Stomach (tissue), 19 donors: ENCODE measurements around the gene COPS9. TPM values are rescaled to one million over a fixed set of nuclear protein-coding genes. Genes with fewer than 3 reads are reported as not detected.

Experiments
- DNase-seq, 2 donors: peaks; one replicate each; pipeline versions ENCODE4 v3.0.0 to v3.0.0-alpha.2; 2013 to 2019
- H3K27ac ChIP-seq, 5 donors: fragments of 200-600 bp in 4 of 5; sonication (generic) in 4 of 5; one replicate each; pipeline ENCODE4 v1.5.1; 2013 to 2019; ENCODE audit warnings: mild to moderate bottlenecking in 1 of 5, moderate library complexity in 1 of 5
- H3K27me3 ChIP-seq, 3 donors: fragments of 200-600 bp; sonication (generic); one replicate each; pipeline ENCODE4 v1.5.1; 2017 to 2019; ENCODE audit warnings: mixed run types in 1 of 3
- H3K36me3 ChIP-seq, 4 donors: fragments of 200-600 bp; sonication (generic); 1 replicate in 3 of 4; 2 replicates in 1 of 4; pipeline ENCODE4 v1.5.1; 2016 to 2019
- H3K4me1 ChIP-seq, 4 donors: fragments of 200-600 bp; sonication (generic); one replicate each; pipeline ENCODE4 v1.5.1; 2016 to 2019
- H3K4me3 ChIP-seq, 4 donors: fragments of 200-600 bp; sonication (generic) in 3 of 4; one replicate each; pipeline ENCODE4 v1.5.1; 2016 to 2019; ENCODE audit warnings: mild to moderate bottlenecking in 1 of 4
- H3K9me3 ChIP-seq, 4 donors: fragments of 200-600 bp; sonication (generic); one replicate each; pipeline ENCODE4 v1.5.1; 2016 to 2019
- EP300 ChIP-seq: sonication (generic); formaldehyde crosslinking; IDR thresholded peaks from one replicate; pipeline ENCODE4 v1.6.1; 2017; ENCODE audit warnings: antibody characterized with exemption
- POLR2A ChIP-seq, 4 donors: fragments of 450-650 bp; IDR thresholded peaks; one replicate each; pipeline ENCODE4 v1.6.1; 2016; ENCODE audit warnings: antibody characterized with exemption in 4 of 4, control low read depth in 2 of 4, mild to moderate bottlenecking in 1 of 4, moderate library complexity in 1 of 4
- POLR2AphosphoS5 ChIP-seq, 3 donors: sonication (generic); formaldehyde crosslinking; IDR thresholded peaks; one replicate each; pipeline ENCODE4 v1.6.1; 2016; ENCODE audit warnings: antibody characterized with exemption in 3 of 3
- WGBS, 5 donors: extraction: QIAGEN DNeasy Blood & Tissue Kit in 3 of 5; methylation state at CpG; one replicate each; pipeline versions ENCODE4 v1.1.5 to v1.1.7; 2013 to 2018; 5-methylcytosine and 5-hydroxymethylcytosine counted together
- intact Hi-C: fragments of 100-400 bp; cut with DNase I; formaldehyde crosslinking; loops from one replicate; pipeline ENCODE4 v1.15.1; 2023; ENCODE audit warnings: low total_unique reads
- long read RNA-seq, 10 donors: transcript quantifications; one replicate each; lab custom pipeline, GENCODE V29; 2026
- polyA plus RNA-seq, 3 donors: library from polyadenylated mRNA; stranded (reverse); fragments of 200-250 nt; gene quantifications; one replicate each; pipeline ENCODE4 v1.2.3, GENCODE V29; 2013
- total RNA-seq, 5 donors: library from RNA; depleted of rRNA; stranded (reverse); fragments of >200 nt; gene quantifications; one replicate each; pipeline versions ENCODE4 v1.1.0 to v1.2.3, GENCODE V29; 2014 to 2016
- TF ChIP-seq, protein P1 (sequence below), 7 experiments: fragments of 450-650 bp in 4 of 7; fragments of 200-600 bp in 3 of 7; sonication (generic) in 3 of 7; IDR thresholded peaks; one replicate each; pipeline ENCODE4 v1.5.1; 2016 to 2019; ENCODE audit warnings: antibody characterized with exemption in 7 of 7, control low read depth in 2 of 7, mild to moderate bottlenecking in 1 of 7
- donor health status: healthy with polysubstance abuse.
- donor health status: Bipolar disorder and iron deficiency.
- donor health status: healthy.

Gene COPS9
- total RNA-seq (100 to 1,000 TPM in 2 of 5 donors, 10 to 100 TPM in 3; 40.6 to 168 (median 80.9) TPM), polyA plus RNA-seq (100 to 1,000 TPM; 328 to 582 (median 573) TPM)
- long read RNA-seq, donor 1, transcript COPS9-205 (3 exons, 418 nt) = major isoform, 34 of 38 reads
- long read RNA-seq, donor 1, partial matches to known transcripts = 0 of 38 reads
- long read RNA-seq, donor 1, other reads (novel, unspliced or antisense) = 0 of 38 reads
- long read RNA-seq, donor 2, transcript COPS9-205 (3 exons, 418 nt) = major isoform, 33 of 39 reads
- long read RNA-seq, donor 2, transcript COPS9-204 (2 exons, 619 nt) = minor isoform, 6 of 39 reads
- long read RNA-seq, donor 2, partial matches to known transcripts = 0 of 39 reads
- long read RNA-seq, donor 2, other reads (novel, unspliced or antisense) = 0 of 39 reads
- long read RNA-seq, donor 3, transcript COPS9-204 (2 exons, 619 nt) = minor isoform, 12 of 53 reads
- long read RNA-seq, donor 3, transcript COPS9-205 (3 exons, 418 nt) = major isoform, 36 of 53 reads
- long read RNA-seq, donor 3, partial matches to known transcripts = 5 of 53 reads
- long read RNA-seq, donor 3, other reads (novel, unspliced or antisense) = 0 of 53 reads
- long read RNA-seq, donor 4, partial matches to known transcripts = 0 of 4 reads
- long read RNA-seq, donor 4, other reads (novel, unspliced or antisense) = 0 of 4 reads
- long read RNA-seq, donor 5, transcript COPS9-204 (2 exons, 619 nt) = minor isoform, 14 of 75 reads
- long read RNA-seq, donor 5, transcript COPS9-205 (3 exons, 418 nt) = major isoform, 54 of 75 reads
- long read RNA-seq, donor 5, partial matches to known transcripts = 5 of 75 reads
- long read RNA-seq, donor 5, other reads (novel, unspliced or antisense) = 0 of 75 reads
- long read RNA-seq, donor 6 = 0 reads
- long read RNA-seq, donor 7, transcript COPS9-205 (3 exons, 418 nt) = major isoform, 75 of 110 reads
- long read RNA-seq, donor 7, transcript COPS9-204 (2 exons, 619 nt) = minor isoform, 18 of 110 reads
- long read RNA-seq, donor 7, partial matches to known transcripts = 17 of 110 reads
- long read RNA-seq, donor 7, other reads (novel, unspliced or antisense) = 0 of 110 reads
- long read RNA-seq, donor 8, transcript COPS9-205 (3 exons, 418 nt) = major isoform, 61 of 78 reads
- long read RNA-seq, donor 8, transcript COPS9-204 (2 exons, 619 nt) = minor isoform, 15 of 78 reads
- long read RNA-seq, donor 8, partial matches to known transcripts = 0 of 78 reads
- long read RNA-seq, donor 8, other reads (novel, unspliced or antisense) = 0 of 78 reads
- long read RNA-seq, donor 9, transcript COPS9-205 (3 exons, 418 nt) = major isoform, 62 of 82 reads
- long read RNA-seq, donor 9, transcript COPS9-204 (2 exons, 619 nt) = minor isoform, 20 of 82 reads
- long read RNA-seq, donor 9, partial matches to known transcripts = 0 of 82 reads
- long read RNA-seq, donor 9, other reads (novel, unspliced or antisense) = 0 of 82 reads
- long read RNA-seq, donor 10, transcript COPS9-205 (3 exons, 418 nt) = major isoform, 15 of 22 reads
- long read RNA-seq, donor 10, transcript COPS9-204 (2 exons, 619 nt) = minor isoform, 6 of 22 reads
- long read RNA-seq, donor 10, partial matches to known transcripts = 0 of 22 reads
- long read RNA-seq, donor 10, other reads (novel, unspliced or antisense) = 0 of 22 reads

DNA sequence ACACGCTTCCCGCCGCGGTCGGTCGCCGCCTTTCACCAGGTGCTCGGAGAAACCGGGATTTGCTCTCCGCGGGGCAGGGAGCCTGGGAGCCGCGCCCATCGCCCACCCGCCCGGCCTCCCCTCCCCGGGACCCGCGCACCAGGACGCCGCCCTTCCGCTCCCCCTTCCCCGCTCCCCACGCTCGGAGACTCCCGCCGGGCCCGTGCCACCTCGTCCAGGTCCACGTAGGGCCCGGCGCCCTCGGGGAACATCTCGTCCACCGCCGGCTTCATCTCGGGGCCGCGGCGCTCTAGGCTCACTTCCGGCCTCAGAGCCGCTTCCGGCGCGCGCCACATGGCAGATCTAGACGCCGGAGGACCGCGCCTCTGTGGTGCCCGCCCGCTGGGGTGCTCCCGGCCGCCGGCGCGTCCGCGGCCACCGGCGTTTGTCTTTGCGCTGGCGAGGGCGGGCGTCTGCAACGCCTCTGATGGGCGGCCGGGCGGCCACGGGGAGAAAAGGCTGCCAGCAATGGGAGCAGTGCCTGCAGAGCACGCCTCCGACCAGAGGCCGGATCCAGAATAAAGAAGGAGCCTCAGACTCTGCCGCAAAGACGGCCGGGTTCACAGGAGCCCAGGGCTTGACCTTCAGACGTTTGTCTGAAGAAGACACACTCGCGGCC, at the start of gene COPS9:
Gene COPS9 (minus strand): TSS at position 293 of the 658 bp plus-strand sequence. CDS start 21 bp downstream, at position 272.
- 0 to 1% (median 0%) methylated on average over 23 to 79 of the region's 79 CpGs for WGBS, 5 donors
- TF ChIP-seq POLR2AphosphoS5 (IDR thresholded peaks at IDR 0.05) (peak; percentile 28 to 91 (median 81)), EP300 (no peak)
- Histone ChIP-seq H3K4me3 (peak within 1 kb of the TSS; percentile 73 to 100 (median 97)), H3K27me3 (peaks cover 0 to 5% (median 3%) of the 10 kb centered on the region in 3 donors), H3K27ac (peak within 1 kb of the TSS; percentile 55 to 88 (median 68)), H3K4me1 (peaks cover 12 to 24% (median 24%) of the 10 kb centered on the region in 4 donors), H3K9me3 (no peaks in the 10 kb centered on the region), H3K36me3 (peaks cover 22 to 31% (median 27%) of the 10 kb centered on the region in 4 donors)
- intact Hi-C loops = no loop called here
- peak; percentile 89 to 96 for DNase-seq

DNA sequence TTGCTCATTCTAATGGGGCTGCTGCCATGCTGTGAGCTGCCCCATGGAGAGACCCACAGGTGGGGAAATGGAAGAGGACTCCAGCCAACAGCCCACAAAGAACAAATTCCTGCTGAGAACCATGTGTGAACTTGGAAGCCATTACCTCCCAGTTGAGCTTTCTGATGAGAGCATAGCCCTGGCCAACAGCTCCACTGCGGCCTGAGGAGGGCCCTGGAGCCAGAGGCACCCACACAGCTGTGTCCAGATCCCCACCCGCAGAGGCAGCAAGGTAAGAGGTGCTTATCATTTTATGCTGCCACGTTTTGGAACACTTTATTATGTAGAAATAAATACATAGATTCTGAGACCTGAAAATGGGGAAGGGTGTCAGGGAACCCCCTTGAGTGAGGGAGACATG, 48.6 kb upstream of the COPS9 start:
- Histone ChIP-seq H3K4me1 (no peaks in the 10 kb centered on the region), H3K27me3 (peaks cover 0 to 48% (median 14%) of the 10 kb centered on the region in 3 donors), H3K27ac (no peak overlapping the region), H3K4me3 (no peak overlapping the region), H3K9me3 (peaks cover 0 to 9% (median 8%) of the 10 kb centered on the region in 4 donors), H3K36me3 (no peaks in the 10 kb centered on the region)
- TF ChIP-seq EP300 (no peak), POLR2A (IDR thresholded peaks at IDR 0.05) (no peak), POLR2AphosphoS5 (IDR thresholded peaks at IDR 0.05) (no peak)
- TF ChIP-seq, protein P1, sequence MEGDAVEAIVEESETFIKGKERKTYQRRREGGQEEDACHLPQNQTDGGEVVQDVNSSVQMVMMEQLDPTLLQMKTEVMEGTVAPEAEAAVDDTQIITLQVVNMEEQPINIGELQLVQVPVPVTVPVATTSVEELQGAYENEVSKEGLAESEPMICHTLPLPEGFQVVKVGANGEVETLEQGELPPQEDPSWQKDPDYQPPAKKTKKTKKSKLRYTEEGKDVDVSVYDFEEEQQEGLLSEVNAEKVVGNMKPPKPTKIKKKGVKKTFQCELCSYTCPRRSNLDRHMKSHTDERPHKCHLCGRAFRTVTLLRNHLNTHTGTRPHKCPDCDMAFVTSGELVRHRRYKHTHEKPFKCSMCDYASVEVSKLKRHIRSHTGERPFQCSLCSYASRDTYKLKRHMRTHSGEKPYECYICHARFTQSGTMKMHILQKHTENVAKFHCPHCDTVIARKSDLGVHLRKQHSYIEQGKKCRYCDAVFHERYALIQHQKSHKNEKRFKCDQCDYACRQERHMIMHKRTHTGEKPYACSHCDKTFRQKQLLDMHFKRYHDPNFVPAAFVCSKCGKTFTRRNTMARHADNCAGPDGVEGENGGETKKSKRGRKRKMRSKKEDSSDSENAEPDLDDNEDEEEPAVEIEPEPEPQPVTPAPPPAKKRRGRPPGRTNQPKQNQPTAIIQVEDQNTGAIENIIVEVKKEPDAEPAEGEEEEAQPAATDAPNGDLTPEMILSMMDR (IDR thresholded peaks at IDR 0.05) = no peak
- intact Hi-C loops = no loop called here
- no peak for DNase-seq
- 45 to 62% (median 57%) methylated on average over 3 of the region's 3 CpGs for WGBS, 5 donors

DNA sequence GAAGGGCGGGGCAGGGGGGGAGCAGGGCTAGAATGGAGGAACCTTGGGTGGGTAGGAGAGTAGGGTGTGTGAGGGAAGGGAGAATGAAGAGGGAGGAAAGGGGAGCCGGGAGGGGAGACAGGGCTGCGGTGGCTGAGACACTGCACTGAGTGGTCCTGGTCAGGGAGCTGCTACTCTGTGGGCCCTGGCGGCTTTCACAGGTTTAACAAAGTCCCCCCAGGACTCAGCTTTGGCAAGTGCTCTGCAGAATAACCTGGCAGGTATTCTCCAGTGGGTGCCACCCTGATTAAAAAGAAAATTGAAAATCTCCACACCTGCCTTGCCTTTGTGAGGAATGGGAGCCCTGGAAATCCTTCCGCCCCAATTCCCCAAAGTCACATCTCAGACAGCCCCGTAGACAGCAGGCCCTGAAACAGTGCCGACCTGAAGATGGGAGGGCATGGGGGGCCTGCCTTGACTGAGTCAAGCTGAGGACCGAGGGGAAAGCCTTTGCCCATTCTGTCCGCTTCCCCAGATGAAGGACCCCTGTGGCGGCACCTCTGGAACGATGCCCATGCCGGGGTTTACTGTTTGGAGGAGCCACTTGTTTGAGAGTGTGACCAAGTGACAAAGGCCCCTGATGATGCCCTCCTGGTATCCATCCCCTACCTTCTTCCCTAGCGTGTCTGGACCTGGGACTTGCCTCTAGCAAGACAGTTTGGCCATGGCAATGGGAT, 47.9 kb upstream of the COPS9 start:
- no peak overlapping the region for H3K27ac ChIP-seq
- H3K4me3 ChIP-seq = no peak overlapping the region
- H3K27me3 ChIP-seq = peaks cover 0 to 50% (median 14%) of the 10 kb centered on the region in 3 donors
- intact Hi-C loops = no loop called here
- 75 to 85% (median 79%) methylated on average over 13 of the region's 13 CpGs for WGBS, 5 donors
- TF ChIP-seq EP300 = no peak
- TF ChIP-seq POLR2A (IDR thresholded peaks at IDR 0.05) = no peak
- no peak for TF ChIP-seq POLR2AphosphoS5 (IDR thresholded peaks at IDR 0.05)
- TF ChIP-seq, protein P1 (IDR thresholded peaks at IDR 0.05) = no peak
- DNase-seq = no peak
- H3K9me3 ChIP-seq = peaks cover 0 to 9% (median 8%) of the 10 kb centered on the region in 4 donors
- no peaks in the 10 kb centered on the region for H3K36me3 ChIP-seq
- H3K4me1 ChIP-seq = no peaks in the 10 kb centered on the region
